Astrocyte of the hippocampus (primary cell): ENCODE data around the gene PPP2R2C.

Experiments
- DNase-seq: peaks from one replicate; pipeline ENCODE4 v3.0.0; 2011; ENCODE audit warnings: low read depth, low spot score

PPP2R2C gene

DNA sequence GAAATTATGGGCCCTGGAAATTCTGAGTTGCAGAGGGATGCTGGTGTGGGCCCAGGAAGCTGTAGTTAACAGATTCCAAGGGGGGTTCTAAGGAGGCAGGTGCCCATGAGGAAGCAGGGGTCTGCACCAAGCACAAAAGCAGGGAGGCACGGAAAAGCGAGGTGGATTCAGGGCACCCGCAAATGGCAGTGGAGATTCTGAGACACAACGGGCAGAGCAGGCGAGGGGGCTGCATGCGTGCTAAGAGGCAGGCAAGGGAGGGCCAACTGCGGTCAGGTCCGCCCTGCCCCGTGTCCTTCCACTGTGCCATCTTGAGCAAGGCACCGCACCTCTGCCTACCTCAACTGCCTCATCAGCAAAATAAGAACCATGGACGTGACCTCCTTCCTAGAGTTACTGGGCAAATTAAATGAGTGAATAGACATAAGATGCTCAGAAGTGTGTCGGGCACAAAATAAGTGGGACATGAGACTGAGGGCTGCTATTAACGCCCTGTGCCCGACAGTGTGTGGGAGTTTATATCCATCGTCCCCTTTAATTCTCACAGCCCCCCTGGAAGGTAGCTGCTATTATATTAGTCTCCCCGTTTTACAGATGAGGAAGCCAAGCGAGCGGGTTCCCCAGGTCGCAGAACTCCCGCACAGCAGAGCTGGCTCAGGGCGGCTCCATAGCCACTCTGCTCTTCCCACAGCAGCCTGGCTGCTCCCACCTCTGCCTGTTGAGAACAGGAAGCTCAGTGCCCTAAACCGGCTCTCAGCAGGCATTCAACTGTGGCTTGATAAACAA, 67.6 kb downstream of the PPP2R2C start:
- DNase-seq, result no peak

DNA sequence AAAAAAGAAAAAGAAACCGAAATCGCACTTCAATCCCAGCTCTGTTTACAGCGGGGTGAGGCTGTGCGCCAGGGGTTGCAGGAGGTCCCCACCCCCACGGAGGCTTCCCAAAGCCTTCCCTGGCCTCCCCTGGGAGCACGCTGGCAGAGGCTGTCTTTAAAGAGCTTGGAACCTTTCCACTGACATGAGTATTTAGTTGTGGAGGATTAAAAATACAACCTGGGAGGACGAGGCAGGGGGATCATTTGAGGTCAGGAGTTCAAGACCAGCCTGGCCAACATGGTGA, 69.1 kb downstream of the PPP2R2C start:
- DNase-seq, result no peak

DNA sequence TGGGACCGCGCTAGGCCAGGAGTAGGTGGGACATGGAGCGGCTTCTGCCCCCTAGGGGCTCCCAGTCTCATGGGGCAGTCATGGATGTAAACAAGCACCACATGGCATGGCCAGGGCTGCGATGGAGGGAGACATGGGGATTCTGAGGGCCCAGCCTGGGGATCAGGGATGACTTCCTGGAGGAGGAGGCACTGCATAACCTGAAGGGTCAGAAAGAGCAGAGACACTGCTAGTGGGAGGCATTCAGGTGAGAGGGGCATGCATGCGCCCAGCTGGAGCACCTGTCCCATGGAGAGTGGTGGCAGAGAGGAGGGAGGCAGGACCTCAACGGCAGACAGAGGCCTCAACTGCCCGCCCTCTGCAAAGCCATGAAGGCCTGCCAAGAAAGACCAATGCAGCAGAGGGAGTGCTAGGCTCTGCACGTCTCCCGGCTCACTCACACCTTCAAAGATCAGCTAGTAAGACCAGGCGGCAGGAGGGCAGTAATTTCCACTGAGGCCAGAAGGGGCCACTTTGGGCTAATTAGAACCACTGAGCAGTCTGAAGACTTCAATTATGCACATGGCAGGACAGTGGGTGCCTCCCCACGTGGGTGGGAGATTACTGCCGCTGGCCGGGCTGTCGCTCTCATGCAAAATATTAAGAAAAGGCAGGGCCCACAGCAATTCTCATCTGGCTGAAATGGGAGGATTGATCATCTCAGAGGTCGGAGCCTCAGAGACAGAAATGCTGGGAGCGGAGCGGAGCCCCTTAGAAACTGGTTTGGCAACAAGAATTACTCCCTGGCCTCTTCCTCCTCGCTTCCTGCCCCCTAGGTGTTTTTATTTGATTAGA, 69.6 kb downstream of the PPP2R2C start:
- DNase-seq, result no peak

DNA sequence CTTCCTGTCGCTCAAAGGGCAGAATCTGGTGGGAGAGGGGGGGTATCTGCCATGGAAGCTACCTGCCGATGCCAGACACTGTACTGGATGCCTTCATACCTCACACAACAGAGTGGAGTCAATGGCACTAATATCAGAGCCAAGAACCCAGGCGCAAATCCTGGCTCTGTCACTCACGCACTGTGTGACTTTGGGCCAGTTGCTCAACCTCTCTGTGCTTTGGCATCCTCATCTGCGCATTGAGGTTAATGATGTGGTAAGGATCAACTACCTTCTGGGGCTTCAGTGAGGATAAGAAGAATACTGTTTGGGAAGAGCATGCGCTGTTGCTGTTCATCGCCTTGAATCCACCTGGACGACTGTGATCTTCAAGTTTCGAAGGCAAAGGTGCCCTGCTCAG, 70.6 kb downstream of the PPP2R2C start:
- DNase-seq, result no peak

DNA sequence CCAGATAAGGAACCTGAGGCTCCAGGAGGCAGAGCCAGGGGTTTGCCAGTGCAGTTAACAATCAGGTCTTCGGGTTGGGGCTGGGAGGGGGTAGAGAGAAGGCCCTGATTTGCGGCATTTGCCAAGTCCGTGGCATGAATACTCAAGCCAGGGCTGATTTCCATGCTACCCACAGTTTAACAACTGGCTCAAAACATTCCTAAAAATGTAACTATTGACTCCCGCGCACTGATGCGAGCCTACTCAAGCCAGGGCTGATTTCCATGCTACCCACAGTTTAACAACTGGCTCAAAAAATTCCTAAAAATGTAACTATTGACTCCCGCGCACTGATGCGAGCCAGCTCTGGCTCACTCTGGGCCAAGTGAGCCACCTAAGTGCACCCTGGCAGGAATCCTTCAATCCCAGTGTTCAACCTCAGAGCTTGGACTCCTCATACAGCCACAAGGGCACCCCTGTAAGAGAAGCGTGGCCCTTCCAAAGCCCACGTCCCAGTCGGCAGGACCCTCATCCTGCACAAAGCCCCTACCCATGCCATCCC, 75.6 kb downstream of the PPP2R2C start:
- DNase-seq, result no peak

DNA sequence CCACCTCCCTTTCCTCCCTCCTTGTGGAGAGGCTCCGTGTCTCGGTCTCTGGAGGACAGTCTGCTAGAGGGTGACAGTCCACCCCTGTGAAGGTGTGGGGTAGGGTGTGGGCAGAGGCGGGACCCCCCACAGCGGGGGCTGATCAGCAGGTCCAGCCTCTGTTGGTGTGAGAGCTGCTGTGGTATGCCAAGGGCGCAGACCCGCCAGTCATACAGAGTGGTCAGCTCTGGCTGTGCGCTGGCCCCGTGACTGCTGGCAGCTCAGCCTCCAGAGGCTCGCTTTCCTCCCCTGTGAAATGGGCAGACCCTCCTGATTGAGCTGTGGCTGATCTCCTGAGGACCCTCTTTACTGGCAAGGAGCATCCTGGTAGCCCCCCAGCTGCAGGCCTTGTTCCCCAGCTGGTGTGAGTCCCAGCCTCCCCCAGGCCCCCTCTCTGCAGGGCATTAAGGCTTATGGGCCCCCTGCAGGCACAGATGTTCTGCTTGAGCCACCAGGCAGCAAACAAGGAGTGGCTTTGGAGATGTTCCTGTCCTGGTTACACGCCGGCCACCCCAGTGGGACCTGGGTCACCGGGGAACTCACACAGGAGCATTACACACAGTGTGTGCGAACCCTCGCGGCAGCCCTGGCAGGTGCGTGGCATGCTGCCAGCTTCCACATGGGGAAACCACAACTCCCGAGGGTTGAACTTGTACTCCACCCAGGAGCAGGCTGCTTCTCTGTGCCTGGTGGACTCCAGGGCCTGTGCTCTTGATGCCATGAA, 76.8 kb downstream of the PPP2R2C start:
- no peak for DNase-seq

DNA sequence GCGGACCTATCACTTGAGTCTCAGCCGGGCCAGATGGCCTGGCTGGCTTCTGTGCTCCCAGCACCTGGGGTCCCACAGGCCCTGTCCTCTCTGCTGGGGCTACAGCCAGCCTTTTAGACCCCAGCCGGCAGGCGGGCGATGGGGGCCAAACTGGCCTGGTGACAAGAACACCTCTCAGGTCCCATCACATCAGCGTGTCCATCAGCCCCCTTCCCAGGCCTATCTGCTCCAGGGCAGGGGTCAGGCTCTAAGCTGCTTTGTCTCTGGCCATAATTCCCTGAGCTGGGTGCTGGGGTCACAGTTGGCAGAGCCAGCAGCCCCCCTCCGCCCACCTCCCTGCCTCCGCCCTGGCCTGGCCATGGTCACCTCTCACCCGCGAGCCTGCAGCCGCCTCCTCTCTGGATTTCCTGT, 77.7 kb downstream of the PPP2R2C start:
- DNase-seq, result no peak

DNA sequence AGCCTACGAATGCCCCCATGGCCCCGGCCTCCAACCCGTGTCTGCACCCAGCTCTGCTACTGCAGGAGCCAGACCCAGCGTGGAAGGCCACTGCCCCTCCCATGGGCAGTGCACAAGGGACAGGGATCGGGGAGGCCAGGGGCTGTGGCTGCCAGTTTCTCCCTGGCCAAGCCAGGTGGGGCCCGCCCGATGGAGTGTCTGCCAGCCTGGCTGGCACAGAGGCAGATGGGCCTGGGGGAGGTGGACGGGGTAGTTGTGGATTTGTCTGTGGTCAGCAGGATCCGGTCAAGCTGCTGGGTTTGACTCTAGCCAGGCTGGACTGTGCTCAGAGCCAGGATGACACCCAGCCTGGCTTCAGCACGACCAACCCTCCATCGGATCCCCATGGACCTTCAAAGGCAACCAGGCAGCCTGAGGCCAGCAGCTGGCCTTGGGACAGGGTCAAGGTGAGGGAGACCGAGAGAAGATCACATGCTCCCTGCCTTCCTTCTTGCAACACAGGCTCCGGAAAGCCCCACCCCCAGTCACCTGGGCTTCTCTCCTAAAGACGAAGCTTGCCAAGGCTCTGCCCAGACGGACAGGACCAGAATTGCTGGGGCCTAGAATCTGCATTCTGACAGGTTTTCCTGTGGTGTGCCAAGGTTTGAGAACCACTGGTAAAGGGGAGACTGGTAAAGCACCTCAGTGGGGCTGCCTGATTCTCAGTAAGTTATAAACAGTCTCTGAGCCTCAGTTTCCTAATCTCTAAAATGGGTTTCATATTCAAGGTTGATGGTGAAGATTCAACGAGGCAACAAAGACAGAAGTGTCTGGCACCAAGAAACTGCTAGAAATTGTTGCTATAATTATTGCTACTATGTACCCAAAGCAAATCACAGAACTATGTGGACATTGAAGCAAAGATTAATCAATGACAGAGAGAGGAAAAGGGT, 78.6 kb downstream of the PPP2R2C start:
- DNase-seq, result no peak

DNA sequence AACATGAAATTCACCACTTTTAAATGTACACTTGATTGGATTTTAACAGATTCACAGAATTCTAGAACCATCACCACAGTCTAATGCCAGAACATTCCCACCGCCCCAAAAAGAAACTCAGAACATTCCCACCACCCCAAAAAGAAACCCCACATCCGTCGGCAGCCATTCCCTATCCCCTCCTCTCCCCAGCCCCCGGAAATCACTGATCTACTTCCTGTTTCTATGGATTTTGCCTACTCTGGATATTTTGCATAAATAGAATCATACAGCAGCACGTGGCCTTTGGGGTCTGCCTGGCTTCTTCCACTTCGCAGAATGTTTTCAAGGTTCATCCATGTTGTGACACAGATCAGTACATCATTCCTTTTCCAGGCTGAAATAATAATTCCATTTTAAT, 79.3 kb downstream of the PPP2R2C start:
- no peak for DNase-seq

DNA sequence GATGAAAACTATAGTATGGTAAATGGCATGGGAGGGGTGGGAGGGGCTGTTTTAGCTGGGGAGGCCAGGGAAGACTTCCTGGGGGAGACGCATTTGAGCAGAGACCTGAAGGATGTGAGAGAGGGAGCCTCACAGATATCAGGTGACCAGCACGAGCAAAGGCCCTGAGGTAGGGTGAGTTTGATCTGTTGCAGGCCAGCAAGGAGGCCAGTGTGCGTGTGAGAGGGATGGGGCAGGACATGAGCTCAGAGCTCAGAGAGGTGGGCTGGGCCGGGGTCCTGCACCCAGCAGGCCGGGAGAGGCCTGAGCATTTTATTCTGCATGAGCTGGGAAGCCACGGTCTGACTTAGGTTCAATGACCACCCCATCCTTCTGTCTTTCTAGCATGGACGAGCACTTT, 80.0 kb downstream of the PPP2R2C start:
- DNase-seq, result no peak

DNA sequence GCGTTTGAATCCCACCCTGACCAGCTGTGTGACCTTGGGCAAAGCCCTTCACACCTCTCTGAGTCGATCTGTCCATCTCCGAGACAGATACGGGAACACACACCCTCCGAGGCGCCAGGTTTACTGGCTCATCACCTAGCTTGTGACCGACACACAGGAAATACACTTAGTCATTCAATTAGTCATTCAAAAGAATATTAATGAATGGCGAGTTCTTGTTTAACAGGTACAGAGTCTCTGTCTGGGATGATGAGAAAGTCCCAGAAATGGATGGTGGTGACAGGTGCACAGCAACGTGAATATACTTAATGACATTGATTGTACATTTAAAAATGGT, 80.6 kb downstream of the PPP2R2C start:
- no peak for DNase-seq

DNA sequence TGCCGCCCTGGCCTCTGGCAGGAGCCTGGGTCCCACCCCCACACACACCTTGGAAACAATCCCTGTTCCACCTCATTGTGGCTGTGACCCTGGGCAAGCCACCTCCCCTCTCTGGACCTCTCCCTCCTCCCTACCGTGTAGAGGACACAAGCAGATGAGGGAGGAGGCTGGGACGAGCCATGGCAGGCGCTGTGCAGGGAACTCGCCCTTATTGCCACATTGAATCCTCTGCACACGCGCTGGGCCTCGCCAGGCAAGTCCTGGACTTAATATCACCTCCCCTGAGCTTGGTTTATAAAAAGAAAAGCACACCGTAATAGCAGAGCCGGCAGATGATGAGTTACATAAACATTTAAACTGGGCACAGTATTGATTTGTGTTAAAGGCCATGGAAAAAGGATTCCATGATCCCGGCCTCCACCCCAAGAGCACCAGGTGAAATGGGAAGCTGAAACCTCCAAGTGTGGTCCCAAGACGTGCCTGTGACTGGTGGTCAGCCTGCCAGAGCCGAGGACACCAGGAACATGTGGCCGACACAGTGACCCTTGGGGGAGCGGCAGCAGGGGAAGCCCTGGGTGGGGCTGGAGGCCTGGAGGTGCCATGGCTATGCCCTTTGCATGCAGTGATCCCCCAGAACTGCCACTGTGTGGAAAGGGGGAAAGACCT, 81.1 kb downstream of the PPP2R2C start:
- DNase-seq, result no peak

DNA sequence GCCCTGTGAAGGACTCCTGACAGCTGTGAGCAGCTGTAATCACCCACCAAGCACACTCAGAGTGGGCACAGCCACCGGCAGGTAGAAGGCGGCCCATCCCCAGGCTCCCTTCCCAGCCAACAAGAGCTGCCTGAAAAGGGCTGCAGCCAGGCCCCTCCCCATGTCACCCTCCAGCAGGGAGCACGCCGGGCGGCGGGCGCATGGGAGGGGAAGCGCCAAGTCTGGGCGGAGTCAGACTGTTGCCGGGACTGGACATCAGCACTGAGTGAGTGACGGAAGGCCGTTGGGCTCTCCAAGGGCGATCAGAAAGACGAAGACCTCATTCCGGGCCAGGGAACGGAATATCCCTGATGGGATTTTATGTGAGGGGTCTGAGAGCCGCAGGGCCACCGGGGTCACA, 82.1 kb downstream of the PPP2R2C start:
- no peak for DNase-seq

DNA sequence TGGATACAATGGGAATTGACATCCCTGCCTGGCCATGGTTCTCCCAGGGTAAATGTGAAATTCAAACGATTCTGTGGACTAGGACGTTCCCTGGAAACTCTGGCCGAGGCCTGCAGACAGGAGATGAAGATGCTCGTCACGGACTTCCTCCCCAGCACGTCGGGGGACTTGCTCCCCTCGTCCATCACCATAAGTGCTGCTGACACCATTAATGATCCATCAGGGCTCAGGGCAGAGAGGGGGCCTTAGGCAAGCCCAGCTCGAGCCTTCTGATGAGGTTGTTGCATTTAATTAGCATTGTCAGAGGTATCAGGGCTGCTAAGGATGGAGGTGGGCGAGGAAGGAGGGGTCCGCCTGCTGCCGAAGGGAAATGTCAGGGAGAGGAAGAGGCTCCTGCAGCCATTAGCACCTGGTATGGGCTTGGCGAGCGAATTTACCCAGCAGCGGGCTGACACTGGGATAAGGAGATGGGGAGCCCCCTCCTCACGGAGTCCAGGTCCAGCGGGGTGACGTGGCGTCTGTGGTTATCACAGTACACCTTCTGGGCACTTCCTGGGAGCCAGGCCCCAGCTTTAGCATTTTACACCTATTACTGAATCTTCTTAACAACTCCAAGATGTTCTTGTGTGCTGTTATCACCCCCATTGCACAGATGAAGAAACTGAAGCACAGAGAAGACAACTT, 83.1 kb downstream of the PPP2R2C start:
- no peak for DNase-seq

DNA sequence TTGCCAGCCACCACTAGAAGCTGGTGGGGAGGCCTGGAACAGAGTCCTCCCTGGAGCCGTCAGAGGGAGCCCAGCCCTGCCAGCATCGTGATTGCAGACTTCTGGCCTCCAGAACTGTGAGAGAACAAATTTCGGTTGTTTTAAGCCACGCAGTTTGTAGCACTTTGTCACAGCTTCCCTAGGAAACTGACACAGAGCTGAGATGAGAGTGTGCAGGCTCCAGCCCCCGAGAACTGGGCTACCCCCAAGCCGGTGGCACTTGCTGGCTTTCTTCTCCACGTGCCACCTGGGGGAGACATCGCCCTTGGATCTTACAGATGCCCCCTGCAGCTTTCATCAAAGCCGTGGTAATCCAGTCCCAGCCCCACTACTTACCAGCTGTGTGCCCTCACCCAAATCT, 83.7 kb downstream of the PPP2R2C start:
- DNase-seq, result no peak

DNA sequence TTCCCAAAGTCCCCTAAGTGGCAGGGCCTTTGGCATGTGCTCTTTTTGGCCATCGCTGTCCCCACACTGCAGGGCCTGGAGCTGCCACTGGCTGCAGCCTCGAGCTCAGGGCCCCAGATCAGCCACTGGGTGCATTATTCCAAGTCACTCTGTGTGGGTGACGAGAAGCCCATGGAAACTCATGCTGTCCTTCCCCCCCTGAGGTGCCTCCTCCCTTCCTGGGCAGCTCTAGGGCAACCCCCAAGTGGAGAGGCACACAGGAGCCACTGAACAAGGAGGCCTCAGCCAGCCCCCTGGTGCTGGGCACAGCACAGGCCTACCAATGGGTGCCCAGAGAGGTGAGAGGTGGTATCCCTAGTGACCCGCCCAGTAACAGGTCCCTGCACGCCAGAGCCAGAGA, 84.5 kb downstream of the PPP2R2C start:
- DNase-seq, result no peak

DNA sequence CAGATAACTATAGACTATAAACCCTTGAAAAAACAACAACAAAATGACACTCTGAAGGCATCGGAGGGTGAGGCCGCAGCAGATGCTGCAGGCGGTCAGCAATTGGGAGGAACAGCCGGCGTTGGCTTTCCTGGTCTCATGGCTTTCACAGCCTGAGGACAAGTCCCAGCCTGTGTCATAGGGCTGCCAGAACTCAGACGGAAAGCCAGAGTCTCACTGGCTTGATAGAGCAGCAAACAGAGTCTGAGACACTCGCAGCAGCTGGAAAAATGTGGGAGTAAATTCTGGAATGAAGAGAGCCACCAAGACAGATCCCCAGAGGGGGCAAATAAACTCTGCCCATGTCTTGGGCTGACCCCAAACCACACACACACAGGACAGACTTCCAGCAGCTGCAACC, 86.3 kb downstream of the PPP2R2C start:
- no peak for DNase-seq

DNA sequence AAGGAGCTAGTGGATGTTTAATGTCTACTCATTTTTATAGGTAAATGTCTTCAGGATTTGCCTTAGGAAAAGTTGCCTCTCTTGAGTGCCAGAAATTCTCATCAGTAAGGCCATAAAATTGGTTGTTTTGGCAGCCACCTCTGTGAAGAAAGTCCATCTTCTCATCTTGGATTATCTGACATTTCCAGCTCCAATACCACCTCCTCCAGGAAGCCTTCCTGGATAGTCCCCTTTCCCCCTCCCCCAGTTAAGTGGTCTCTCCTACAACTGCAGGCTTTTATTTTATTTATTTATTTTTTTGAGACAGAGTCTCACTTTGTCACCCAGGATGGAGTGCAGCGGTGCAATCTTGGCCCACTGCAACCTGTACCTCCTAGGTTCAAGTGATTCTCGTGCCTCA, 87.1 kb downstream of the PPP2R2C start:
- DNase-seq, result no peak

DNA sequence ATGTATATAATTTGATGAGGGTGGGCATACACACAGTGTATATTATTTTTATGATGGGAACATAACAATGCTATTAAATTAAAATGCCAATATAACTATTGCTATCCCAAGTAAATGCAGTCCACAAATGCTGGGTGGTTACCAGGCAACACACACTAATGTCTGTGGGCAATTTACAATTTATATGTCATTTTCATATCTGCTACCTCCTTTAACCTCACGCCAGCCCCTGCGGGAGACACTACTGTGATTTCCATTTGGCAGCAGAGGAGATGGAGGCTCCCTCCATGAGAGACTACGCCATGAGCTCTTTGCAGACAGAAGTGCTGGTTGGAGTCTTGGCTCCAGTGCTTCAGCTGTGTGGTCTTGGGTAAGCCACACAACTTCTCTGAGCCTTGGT, 87.9 kb downstream of the PPP2R2C start:
- no peak for DNase-seq

DNA sequence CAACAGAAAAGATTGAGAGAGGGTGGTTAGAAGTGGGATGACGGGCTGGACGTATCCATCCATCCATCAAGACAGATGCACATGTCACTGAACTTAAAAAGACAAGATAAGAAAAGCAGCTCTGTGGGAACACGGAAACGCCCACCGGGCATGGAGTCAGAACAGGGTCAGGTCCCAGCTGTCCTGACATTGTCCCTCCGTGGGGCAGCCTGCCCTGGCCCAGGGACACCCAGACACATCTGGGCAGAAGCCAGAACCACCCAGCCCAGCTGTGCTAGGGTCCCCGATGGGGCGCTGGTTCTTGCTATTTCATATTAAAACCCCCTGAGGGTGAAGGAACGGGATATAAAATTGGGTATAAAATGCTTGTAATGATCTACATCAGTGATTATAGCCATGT, 88.5 kb downstream of the PPP2R2C start:
- no peak for DNase-seq
